Stimulated activated naive CD8-positive, alpha-beta T cell treated with anti-CD3 and anti-CD28 coated beads, Interleukin-15, Interleukin-2, amounts not matched to agents 100 U/mL and 50 U/mL, for 24 hours (primary cell): ENCODE data around the gene CCDC81.

ENCODE experiments used
- ATAC-seq: fragments of 150-1000 bp; cut with Tn5 transposase; one replicate; pipeline ENCODE4 v1.10.0; 2021
- DNase-seq: peaks from one replicate; pipeline ENCODE4 v3.0.0; 2021

Gene CCDC81

GRCh38 chr11:86464509-86465221 is 90.0 kb downstream of the CCDC81 start:
- ATAC-seq (no peak), DNase-seq (no peak)

DNA sequence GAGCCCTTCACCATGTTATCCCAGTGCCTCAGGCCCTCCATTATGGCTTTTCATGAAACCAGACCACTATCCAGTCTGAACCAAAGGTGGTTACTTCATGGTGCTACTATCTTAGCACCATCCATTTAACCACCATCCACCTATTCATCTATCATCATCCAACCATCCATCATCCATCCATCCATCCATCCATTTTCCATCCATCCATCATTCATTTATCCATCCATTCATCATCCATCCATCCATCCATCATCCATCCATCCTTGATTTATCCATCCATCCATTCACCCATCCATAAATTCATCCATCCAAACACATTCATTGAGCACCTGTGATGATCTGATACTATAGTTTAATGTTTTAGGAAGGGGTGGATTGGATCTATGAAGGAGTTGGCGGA is 93.5 kb downstream of the CCDC81 start:
- DNase-seq: no peak
- no peak for ATAC-seq

GRCh38 chr11:86469491-86470388 is 95.1 kb downstream of the CCDC81 start:
- ATAC-seq (no peak), DNase-seq (no peak)
